HG02938 (cell line): Measurements from ENCODE around the gene PRSS33.

Source experiments
- ATAC-seq: cut with Tn5 transposase; IDR thresholded peaks from one replicate; pipeline ENCODE4 v1.9.1; 2021; ENCODE audit warnings: mild to moderate bottlenecking, moderate library complexity; ENCODE audit not compliant: unreplicated experiment

Gene PRSS33

GRCh38 chr16:2799859-2800226 is 12.5 kb upstream of the PRSS33 start:
- no peak for ATAC-seq

GRCh38 chr16:2799205-2799858 is 12.0 kb upstream of the PRSS33 start:
- no peak for ATAC-seq

GRCh38 chr16:2798723-2799204 is 11.4 kb upstream of the PRSS33 start:
- no peak for ATAC-seq

- no peak for ATAC-seq
Measured at GRCh38 chr16:2795395-2796143, 8.2 kb upstream of the PRSS33 start.

GRCh38 chr16:2792940-2793339 is 5.6 kb upstream of the PRSS33 start:
- ATAC-seq, result no peak

GRCh38 chr16:2791174-2791573 is 3.8 kb upstream of the PRSS33 start:
- ATAC-seq, result no peak

GRCh38 chr16:2790631-2791030 is 3.3 kb upstream of the PRSS33 start:
- no peak for ATAC-seq

GRCh38 chr16:2787961-2788360 is 601 bp upstream of the PRSS33 start:
- ATAC-seq, result no peak

GRCh38 chr16:2786826-2787151 is 571 bp downstream of the PRSS33 start:
- no peak for ATAC-seq

- no peak for ATAC-seq
Measured at GRCh38 chr16:2786061-2786825, 1.1 kb downstream of the PRSS33 start.

GRCh38 chr16:2785101-2785991 is 2.0 kb downstream of the PRSS33 start:
- ATAC-seq, result no peak

- ATAC-seq, result no peak
Measured at GRCh38 chr16:2784358-2785100, 2.8 kb downstream of the PRSS33 start.

- ATAC-seq, result no peak
Measured at GRCh38 chr16:2783581-2784357, 3.6 kb downstream of the PRSS33 start.

GRCh38 chr16:2782583-2783351 is 4.6 kb downstream of the PRSS33 start:
- no peak for ATAC-seq

- ATAC-seq, result no peak
Measured at GRCh38 chr16:2779978-2780898, 7.1 kb downstream of the PRSS33 start.

- ATAC-seq, result no peak
Measured at GRCh38 chr16:2779151-2779920, 8.0 kb downstream of the PRSS33 start.

GRCh38 chr16:2778630-2778958 is 8.8 kb downstream of the PRSS33 start:
- no peak for ATAC-seq
